Spleen (tissue), 11 donors: ENCODE data around the gene ABCD3. TPM values are rescaled to one million over a fixed set of nuclear protein-coding genes. Genes with fewer than 3 reads are reported as not detected.
"Not testable (repeated sequence)": the region's sequence is repeated elsewhere in the genome, so short reads cannot be mapped to it uniquely, and the experiment has no call there.

Experiments
- DNase-seq: peaks from one replicate; pipeline ENCODE4 v3.0.0-alpha.2; 2020
- H3K27ac ChIP-seq, 8 donors: fragments of 200-600 bp; sonication (generic) in 7 of 8; 1 replicate in 4 of 8; 2 replicates in 4 of 8; pipeline versions ENCODE4 v1.5.0 to v1.8.0; 2016 to 2021; ENCODE audit warnings: inconsistent platforms in 4 of 8, mild to moderate bottlenecking in 4 of 8, moderate library complexity in 1 of 8
- H3K27me3 ChIP-seq, 7 donors: fragments of 200-600 bp; sonication (generic) in 6 of 7; replicated peaks in 1 of 7; 1 replicate in 4 of 7; 2 replicates in 3 of 7; pipeline versions ENCODE4 v1.5.0 to v1.8.0; 2016 to 2021; ENCODE audit warnings: inconsistent platforms in 3 of 7, mild to moderate bottlenecking in 1 of 7
- H3K36me3 ChIP-seq, 6 donors: fragments of 200-600 bp; sonication (generic) in 5 of 6; 1 replicate in 4 of 6; 2 replicates in 2 of 6; pipeline versions ENCODE4 v1.5.0 to v1.8.0; 2016 to 2021; ENCODE audit warnings: inconsistent platforms in 2 of 6
- H3K4me1 ChIP-seq, 6 donors: fragments of 200-600 bp; sonication (generic) in 5 of 6; 1 replicate in 3 of 6; 2 replicates in 3 of 6; pipeline versions ENCODE4 v1.5.0 to v1.8.0; 2016 to 2021; ENCODE audit warnings: inconsistent platforms in 3 of 6
- H3K4me3 ChIP-seq, 8 donors: fragments of 200-600 bp; sonication (generic) in 7 of 8; 1 replicate in 4 of 8; 2 replicates in 4 of 8; pipeline versions ENCODE4 v1.5.0 to v1.8.0; 2016 to 2021; ENCODE audit warnings: inconsistent platforms in 4 of 8, mild to moderate bottlenecking in 4 of 8, moderate library complexity in 2 of 8
- H3K9me3 ChIP-seq, 8 donors: fragments of 200-600 bp; sonication (generic) in 7 of 8; 1 replicate in 4 of 8; 2 replicates in 4 of 8; pipeline versions ENCODE4 v1.5.0 to v1.8.0; 2016 to 2021; ENCODE audit warnings: inconsistent platforms in 4 of 8
- POLR2A ChIP-seq, 3 donors: fragments of 450-650 bp; IDR thresholded peaks; one replicate each; pipeline ENCODE4 v1.5.1; 2017; ENCODE audit warnings: antibody characterized with exemption in 3 of 3, mild to moderate bottlenecking in 1 of 3
- POLR2AphosphoS5 ChIP-seq, 3 donors: sonication (generic); formaldehyde crosslinking; IDR thresholded peaks; one replicate each; pipeline ENCODE4 v1.5.1; 2017; ENCODE audit warnings: antibody characterized with exemption in 3 of 3
- WGBS, 5 donors: extraction: QIAGEN DNeasy Blood & Tissue Kit in 3 of 5; methylation state at CpG; one replicate each; pipeline versions ENCODE4 v1.1.5 to v1.1.7; 2013 to 2018; 5-methylcytosine and 5-hydroxymethylcytosine counted together
- intact Hi-C: fragments of 100-400 bp; cut with DNase I; formaldehyde crosslinking; loops from one replicate; pipeline ENCODE4 v1.15.0; 2023; ENCODE audit warnings: low total_unique reads
- polyA plus RNA-seq, 3 donors: library from polyadenylated mRNA; stranded (reverse); fragments of 200-250 nt; gene quantifications; one replicate each; pipeline ENCODE4 v1.2.1, GENCODE V29; 2013
- total RNA-seq, 7 donors: library from RNA; depleted of rRNA in 3 of 7; stranded (reverse); fragments of >200 nt in 3 of 7; fragmentation: NEBNext Ultra II Directional in 4 of 7; extraction: Animal tissue kit (Norgen Biotek cat#: 25700) in 4 of 7; gene quantifications; one replicate each; pipeline versions ENCODE4 v1.1.0 to v1.2.1, GENCODE V29; 2016 to 2021
- TF ChIP-seq, protein P1 (sequence below), 11 experiments: fragments of 200-600 bp in 7 of 11; fragments of 450-650 bp in 4 of 11; sonication (generic) in 4 of 11; IDR thresholded peaks in 8 of 11; conservative IDR thresholded peaks in 3 of 11; 1 replicate in 7 of 11; 2 replicates in 4 of 11; pipeline versions ENCODE4 v1.4.0 to v1.8.0; 2016 to 2021; ENCODE audit warnings: antibody characterized with exemption in 11 of 11, inconsistent platforms in 4 of 11, mild to moderate bottlenecking in 1 of 11
- donor health status: healthy with polysubstance abuse.
- donor health status: DM: no; HTN: no; CAD: no; lungs with moderate emphysema.
- donor health status: DM: no; HTN: no; CAD: no.
- donor health status: Bipolar disorder and iron deficiency.
- donor health status: healthy.
- donor health status: DM: no; HTN: no; CAD: no.
- donor health status: DM: yes; HTN: yes; CAD: no.

ABCD3 gene
- total and polyA plus RNA-seq, 10 donors, result 9.1 to 30.8 (median 19.8) TPM

DNA sequence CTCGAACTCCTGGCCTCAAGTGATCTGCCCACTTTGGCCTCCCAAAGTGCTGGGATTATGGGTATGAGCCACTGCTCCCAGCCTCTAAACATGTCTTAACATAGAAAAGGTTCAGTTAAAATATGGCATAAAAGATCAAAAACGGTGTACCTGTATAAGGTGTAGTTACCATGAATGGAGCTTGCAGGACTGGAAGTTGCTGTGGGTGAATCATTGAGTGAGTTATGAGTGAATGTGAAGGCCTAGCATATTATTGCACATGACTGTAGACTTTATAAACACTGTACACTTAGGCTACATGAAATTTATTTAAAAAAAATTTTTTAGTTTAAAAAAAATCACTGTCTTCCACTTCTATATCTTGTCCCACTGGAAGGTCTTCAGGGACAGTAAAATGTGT is 15.7 kb downstream of the ABCD3 start:
- TF ChIP-seq POLR2AphosphoS5 (IDR thresholded peaks at IDR 0.05) (no peak), POLR2A (IDR thresholded peaks at IDR 0.05) (no peak)
- TF ChIP-seq, protein P1, sequence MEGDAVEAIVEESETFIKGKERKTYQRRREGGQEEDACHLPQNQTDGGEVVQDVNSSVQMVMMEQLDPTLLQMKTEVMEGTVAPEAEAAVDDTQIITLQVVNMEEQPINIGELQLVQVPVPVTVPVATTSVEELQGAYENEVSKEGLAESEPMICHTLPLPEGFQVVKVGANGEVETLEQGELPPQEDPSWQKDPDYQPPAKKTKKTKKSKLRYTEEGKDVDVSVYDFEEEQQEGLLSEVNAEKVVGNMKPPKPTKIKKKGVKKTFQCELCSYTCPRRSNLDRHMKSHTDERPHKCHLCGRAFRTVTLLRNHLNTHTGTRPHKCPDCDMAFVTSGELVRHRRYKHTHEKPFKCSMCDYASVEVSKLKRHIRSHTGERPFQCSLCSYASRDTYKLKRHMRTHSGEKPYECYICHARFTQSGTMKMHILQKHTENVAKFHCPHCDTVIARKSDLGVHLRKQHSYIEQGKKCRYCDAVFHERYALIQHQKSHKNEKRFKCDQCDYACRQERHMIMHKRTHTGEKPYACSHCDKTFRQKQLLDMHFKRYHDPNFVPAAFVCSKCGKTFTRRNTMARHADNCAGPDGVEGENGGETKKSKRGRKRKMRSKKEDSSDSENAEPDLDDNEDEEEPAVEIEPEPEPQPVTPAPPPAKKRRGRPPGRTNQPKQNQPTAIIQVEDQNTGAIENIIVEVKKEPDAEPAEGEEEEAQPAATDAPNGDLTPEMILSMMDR (IDR thresholded peaks at IDR 0.05 in 8 of 11, conservative IDR thresholded peaks at IDR 0.05 in 3 of 11), result no peak
- no peak for DNase-seq
- H3K27ac ChIP-seq, result no peak overlapping the region
- H3K4me3 ChIP-seq, result no peak overlapping the region
- 93 to 98% (median 97%) methylated on average over 2 of the region's 2 CpGs for WGBS, 5 donors
- H3K27me3 ChIP-seq, result no peaks in the 10 kb centered on the region
- H3K9me3 ChIP-seq, result peaks cover 0 to 21% (median 13%) of the 10 kb centered on the region in 8 donors
- peaks cover 0 to 2% (median 0%) of the 10 kb centered on the region in 6 donors for H3K4me1 ChIP-seq
- intact Hi-C loops, result no loop called here
- peaks cover 0 to 11% (median 0%) of the 10 kb centered on the region in 6 donors for H3K36me3 ChIP-seq

DNA sequence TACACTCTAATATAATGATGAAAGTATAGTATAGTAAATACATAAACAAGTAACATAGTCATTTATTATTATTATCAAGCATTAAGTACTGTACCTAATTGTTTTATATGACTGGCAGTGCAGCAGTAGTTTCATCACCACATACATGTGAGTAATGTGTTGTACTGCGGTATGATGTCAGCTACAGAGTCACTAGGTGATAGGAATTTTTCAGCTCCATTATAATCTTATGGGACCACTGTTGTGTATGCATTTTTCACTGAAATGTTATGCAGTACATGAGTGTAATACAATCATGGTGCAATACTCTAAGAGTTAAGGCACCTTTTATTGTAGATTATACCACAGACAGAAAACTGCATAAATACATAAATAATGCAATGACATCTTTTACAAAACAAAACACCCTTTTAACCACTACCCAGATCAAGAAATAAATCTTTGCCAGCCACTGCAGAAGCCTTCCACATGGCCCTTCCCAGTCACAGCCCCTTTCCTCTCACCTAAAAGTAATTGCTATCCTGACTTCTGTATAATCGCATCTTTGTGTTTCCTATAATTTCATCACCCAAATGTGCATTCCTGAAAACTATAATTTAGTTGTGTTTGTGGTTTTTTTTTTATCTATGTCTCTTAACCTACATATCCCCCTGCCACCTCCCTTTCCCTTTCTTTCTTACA is 16.3 kb downstream of the ABCD3 start:
- intact Hi-C loops, result no loop called here
- 87 to 98% (median 93%) methylated on average over 2 of the region's 2 CpGs for WGBS, 5 donors

DNA sequence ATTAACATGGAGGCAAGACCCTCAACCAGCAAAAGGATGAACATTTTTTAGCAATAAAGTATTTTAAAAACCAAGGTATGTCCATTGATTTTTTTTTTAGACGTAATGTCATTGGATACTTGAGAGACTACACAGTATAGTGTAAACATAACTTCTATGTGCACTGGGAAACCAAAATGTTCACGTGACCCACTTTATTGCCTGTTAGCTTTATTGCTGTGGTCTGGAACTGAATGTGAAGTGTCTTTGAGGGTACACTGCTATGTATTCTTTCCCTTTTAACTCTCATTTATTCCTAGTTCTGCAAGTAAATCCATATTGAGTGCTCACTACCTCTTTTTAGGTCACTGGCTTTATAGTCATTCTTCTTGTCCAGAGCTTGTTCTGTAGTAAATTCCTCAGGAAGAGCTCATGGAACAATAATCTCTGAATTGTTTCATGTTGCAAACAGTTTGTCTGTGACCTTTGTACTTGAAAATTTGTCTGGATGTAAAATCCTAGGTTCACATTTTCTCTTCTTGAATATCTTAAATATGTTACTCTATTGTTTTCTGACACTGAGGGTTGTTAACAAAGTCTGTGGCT is 20.6 kb downstream of the ABCD3 start:
- peaks cover 0 to 11% (median 0%) of the 10 kb centered on the region in 6 donors for H3K4me1 ChIP-seq
- no peak for DNase-seq
- H3K4me3 ChIP-seq, result no peak overlapping the region
- WGBS, 5 donors, result 89 to 93% (median 90%) methylated on average over 2 of the region's 2 CpGs
- peaks cover 0 to 11% (median 0%) of the 10 kb centered on the region in 6 donors for H3K36me3 ChIP-seq
- no peak overlapping the region for H3K27ac ChIP-seq
- intact Hi-C loops, result no loop called here
- TF ChIP-seq, protein P1 (IDR thresholded peaks at IDR 0.05 in 8 of 11, conservative IDR thresholded peaks at IDR 0.05 in 3 of 11), result no peak
- TF ChIP-seq POLR2AphosphoS5 (IDR thresholded peaks at IDR 0.05) (no peak), POLR2A (IDR thresholded peaks at IDR 0.05) (no peak)
- peaks cover 0 to 37% (median 32%) of the 10 kb centered on the region in 8 donors for H3K9me3 ChIP-seq
- H3K27me3 ChIP-seq, result no peaks in the 10 kb centered on the region

More for the DNA sequence above, 16.3 kb downstream of the ABCD3 start:
- Histone ChIP-seq H3K27ac (no peak overlapping the region), H3K36me3 (peaks cover 0 to 11% (median 0%) of the 10 kb centered on the region in 6 donors), H3K4me3 (no peak overlapping the region), H3K9me3 (peaks cover 0 to 19% (median 13%) of the 10 kb centered on the region in 8 donors), H3K27me3 (no peaks in the 10 kb centered on the region), H3K4me1 (peaks cover 0 to 7% (median 0%) of the 10 kb centered on the region in 6 donors)
- no peak for DNase-seq
- no peak for TF ChIP-seq POLR2A (IDR thresholded peaks at IDR 0.05)
- TF ChIP-seq, protein P1 (IDR thresholded peaks at IDR 0.05 in 8 of 11, conservative IDR thresholded peaks at IDR 0.05 in 3 of 11), result no peak
- TF ChIP-seq POLR2AphosphoS5 (IDR thresholded peaks at IDR 0.05), result no peak

DNA sequence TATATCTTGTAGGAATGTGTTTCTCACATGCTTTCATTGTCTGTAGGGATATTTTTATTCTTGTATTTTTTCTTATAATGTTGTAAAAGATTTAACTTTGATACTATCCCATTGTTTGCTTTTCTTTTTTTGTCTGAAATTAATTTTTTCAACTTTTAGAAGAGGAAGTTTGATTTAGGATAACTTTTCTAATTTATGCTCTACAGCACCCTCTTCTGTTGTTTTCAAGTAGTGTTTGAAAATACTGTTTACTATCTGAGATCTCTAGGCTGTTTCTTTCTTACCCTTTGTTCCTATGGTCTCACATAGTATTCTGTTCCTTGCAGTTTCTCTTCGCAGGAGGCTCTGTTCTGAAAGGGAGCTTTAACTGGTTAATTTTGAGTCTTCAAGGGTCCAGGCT is 21.9 kb downstream of the ABCD3 start:
- TF ChIP-seq POLR2AphosphoS5 (IDR thresholded peaks at IDR 0.05) (no peak), POLR2A (IDR thresholded peaks at IDR 0.05) (no peak)
- TF ChIP-seq, protein P1 (IDR thresholded peaks at IDR 0.05 in 8 of 11, conservative IDR thresholded peaks at IDR 0.05 in 3 of 11), result no peak
- Histone ChIP-seq H3K27me3 (no peaks in the 10 kb centered on the region), H3K4me1 (peaks cover 0 to 11% (median 0%) of the 10 kb centered on the region in 6 donors), H3K9me3 (peaks cover 0 to 50% (median 45%) of the 10 kb centered on the region in 8 donors), H3K36me3 (peaks cover 0 to 17% (median 0%) of the 10 kb centered on the region in 6 donors), H3K4me3 (no peak overlapping the region), H3K27ac (no peak overlapping the region)
- intact Hi-C loops, result no loop called here
- DNase-seq, result no peak
- WGBS, 5 donors, result 92 to 100% (median 100%) methylated on average over 1 of the region's 1 CpG

DNA sequence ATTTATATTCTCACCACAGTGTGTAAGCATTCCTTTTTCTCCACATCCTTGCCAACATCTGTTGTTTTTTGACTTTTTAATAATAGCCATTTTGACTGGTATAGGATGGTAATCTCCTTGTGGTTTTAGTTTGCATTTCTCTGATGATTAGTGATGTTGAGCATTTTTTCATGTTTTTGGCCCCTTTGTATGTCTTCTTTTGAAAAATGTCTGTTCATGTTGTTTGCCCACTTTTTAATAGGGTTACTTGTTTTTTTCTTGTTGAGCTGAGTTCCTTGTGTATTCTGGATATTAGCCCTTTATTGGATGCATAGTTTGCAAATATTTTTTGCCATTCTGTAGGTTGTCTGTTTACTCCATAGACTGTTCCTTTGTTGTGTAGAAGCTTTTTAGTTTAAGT is 24.9 kb downstream of the ABCD3 start:
- H3K4me3 ChIP-seq, result not testable (repeated sequence)

DNA sequence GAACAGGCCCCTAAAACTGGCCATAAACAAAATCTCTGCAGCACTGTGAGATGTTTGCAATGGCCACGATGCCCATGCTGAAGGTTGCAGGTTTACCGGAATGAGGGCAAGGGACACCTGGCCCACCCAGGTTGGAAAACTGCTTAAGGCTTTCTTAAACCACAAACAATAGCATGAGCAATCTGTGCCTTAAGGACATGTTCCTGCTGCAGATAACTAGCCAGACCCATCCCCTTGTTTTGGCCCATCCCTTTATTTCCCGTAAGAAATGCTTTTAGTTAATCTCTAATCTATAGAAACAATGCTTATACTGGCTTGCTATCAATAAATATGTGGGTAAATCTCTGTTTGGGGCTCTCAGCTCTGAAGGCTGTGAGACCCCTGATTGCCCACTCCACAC is 26.6 kb downstream of the ABCD3 start:
- H3K27me3 ChIP-seq, DNase-seq, H3K27ac ChIP-seq, H3K4me1 ChIP-seq, H3K4me3 ChIP-seq, intact Hi-C loops: not testable (repeated sequence)
- Histone ChIP-seq H3K36me3 (peaks cover 0 to 32% (median 14%) of the 10 kb centered on the region in 6 donors), H3K9me3 (peaks cover 7 to 82% (median 78%) of the 10 kb centered on the region in 8 donors)
- 66 to 100% (median 83%) methylated on average over 3 of the region's 3 CpGs for WGBS, 5 donors

More for the DNA sequence above, 24.9 kb downstream of the ABCD3 start:
- H3K27me3 ChIP-seq, intact Hi-C loops, H3K27ac ChIP-seq, DNase-seq: not testable (repeated sequence)
- peaks cover 0 to 18% (median 1%) of the 10 kb centered on the region in 6 donors for H3K36me3 ChIP-seq
- peaks cover 4 to 65% (median 60%) of the 10 kb centered on the region in 8 donors for H3K9me3 ChIP-seq
- H3K4me1 ChIP-seq, result peaks cover 0 to 11% (median 0%) of the 10 kb centered on the region in 6 donors
